GM19239 (cell line): ENCODE data around the gene CENPB.

Source experiments
- DNase-seq: peaks from one replicate; pipeline ENCODE4 v3.0.0; 2011; ENCODE audit warnings: low spot score; ENCODE audit not compliant: insufficient read length
- FAIRE-seq: peaks from 2 replicates; lab custom pipeline; 2011; peaks lifted over from hg19 to GRCh38; lab: Jason Lieb, UNC

CENPB gene

GRCh38 chr20:3753501-3754275 is 32.9 kb downstream of the CENPB start:
- FAIRE-seq, result no peak

GRCh38 chr20:3753098-3753497 is 33.4 kb downstream of the CENPB start:
- DNase-seq, result peak; percentile 91
- FAIRE-seq, result peak; percentile 91

More at GRCh38 chr20:3753501-3754275, 32.9 kb downstream of the CENPB start:
- no peak for DNase-seq

GRCh38 chr20:3752386-3752759 is 34.2 kb downstream of the CENPB start:
- DNase-seq (no peak), FAIRE-seq (no peak)

- DNase-seq (no peak), FAIRE-seq (no peak)
Measured at GRCh38 chr20:3751675-3752385, 34.7 kb downstream of the CENPB start.

- DNase-seq, result no peak
Measured at GRCh38 chr20:3751305-3751674, 35.2 kb downstream of the CENPB start.

GRCh38 chr20:3749689-3750531 is 36.6 kb downstream of the CENPB start:
- DNase-seq (peak; percentile 75), FAIRE-seq (no peak)

More at GRCh38 chr20:3751305-3751674, 35.2 kb downstream of the CENPB start:
- no peak for FAIRE-seq

- FAIRE-seq, result no peak
- no peak for DNase-seq
Measured at GRCh38 chr20:3749087-3749688, 37.4 kb downstream of the CENPB start.

GRCh38 chr20:3748073-3748472 is 38.5 kb downstream of the CENPB start:
- DNase-seq (no peak), FAIRE-seq (no peak)

- DNase-seq (no peak), FAIRE-seq (no peak)
Measured at GRCh38 chr20:3747471-3747870, 39.1 kb downstream of the CENPB start.

- no peak for FAIRE-seq
- no peak for DNase-seq
Measured at GRCh38 chr20:3745686-3746173, 40.8 kb downstream of the CENPB start.

- DNase-seq (no peak), FAIRE-seq (no peak)
Measured at GRCh38 chr20:3744806-3745685, 41.5 kb downstream of the CENPB start.

- no peak for FAIRE-seq
- no peak for DNase-seq
Measured at GRCh38 chr20:3744037-3744436, 42.5 kb downstream of the CENPB start.

- DNase-seq (no peak), FAIRE-seq (no peak)
Measured at GRCh38 chr20:3743251-3743650, 43.3 kb downstream of the CENPB start.

GRCh38 chr20:3741836-3742458 is 44.6 kb downstream of the CENPB start:
- FAIRE-seq, result no peak
- no peak for DNase-seq

GRCh38 chr20:3740615-3741301 is 45.8 kb downstream of the CENPB start:
- FAIRE-seq (no peak), DNase-seq (no peak)

GRCh38 chr20:3739926-3740451 is 46.6 kb downstream of the CENPB start:
- no peak for FAIRE-seq
- DNase-seq, result no peak

GRCh38 chr20:3739054-3739925 is 47.2 kb downstream of the CENPB start:
- no peak for DNase-seq
- FAIRE-seq, result no peak
